ENCODE results near the gene CFAP90.
A peak's percentile ranks its signal among the peaks of the same experiment; 100 is the strongest.

CFAP90 gene, protein sequence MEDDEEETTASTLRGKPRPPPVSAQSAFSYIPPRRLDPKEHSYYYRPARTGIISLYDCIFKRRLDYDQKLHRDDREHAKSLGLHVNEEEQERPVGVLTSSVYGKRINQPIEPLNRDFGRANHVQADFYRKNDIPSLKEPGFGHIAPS

DNA sequence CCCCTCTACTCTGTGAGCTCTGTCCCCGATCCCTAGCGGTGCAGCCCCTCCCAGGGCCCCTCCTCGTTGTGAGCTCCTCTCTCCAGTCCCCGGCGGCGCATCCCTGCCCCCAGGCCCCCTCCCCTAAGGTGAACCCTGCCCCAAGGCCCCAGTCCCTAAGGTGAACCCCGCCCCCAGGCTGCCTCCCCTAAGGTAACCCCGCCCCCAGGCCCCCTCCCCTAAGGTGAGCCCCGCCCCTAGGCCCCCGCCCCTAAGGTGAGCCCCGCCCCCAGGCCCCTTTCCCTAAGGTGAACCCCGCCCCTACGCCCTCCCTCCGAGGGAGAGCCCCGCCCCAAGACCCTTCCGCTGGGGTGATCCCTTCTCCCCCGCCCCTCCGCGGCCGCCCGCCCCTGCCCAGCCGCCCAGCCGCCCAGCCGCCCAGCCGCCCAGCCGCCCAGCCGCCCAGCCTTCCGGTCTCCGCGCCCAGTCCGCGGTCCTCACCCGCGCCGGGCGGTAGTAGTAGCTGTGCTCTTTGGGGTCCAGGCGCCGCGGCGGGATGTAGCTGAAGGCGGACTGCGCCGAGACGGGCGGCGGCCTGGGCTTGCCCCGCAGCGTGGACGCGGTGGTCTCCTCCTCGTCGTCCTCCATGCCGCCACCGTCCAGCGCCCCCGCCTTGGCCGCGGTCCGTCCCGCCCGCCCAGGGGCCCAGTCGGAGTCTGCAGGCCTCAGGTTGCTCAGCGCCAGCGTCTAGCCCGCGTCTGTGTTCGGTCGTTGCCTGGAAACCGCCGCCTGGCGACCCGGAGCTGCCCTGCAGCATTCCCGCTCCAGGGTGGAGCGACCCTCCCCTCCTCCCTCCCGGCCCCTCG is at the start of gene CFAP90:
TSS of gene CFAP90 (minus strand) at position 739 of the 845 bp plus-strand sequence. CDS start at position 627, 112 bp downstream.
- DNase-seq (ENCODE audit: low read depth in 2 of 2, low spot score in 1 of 2): no peak

DNA sequence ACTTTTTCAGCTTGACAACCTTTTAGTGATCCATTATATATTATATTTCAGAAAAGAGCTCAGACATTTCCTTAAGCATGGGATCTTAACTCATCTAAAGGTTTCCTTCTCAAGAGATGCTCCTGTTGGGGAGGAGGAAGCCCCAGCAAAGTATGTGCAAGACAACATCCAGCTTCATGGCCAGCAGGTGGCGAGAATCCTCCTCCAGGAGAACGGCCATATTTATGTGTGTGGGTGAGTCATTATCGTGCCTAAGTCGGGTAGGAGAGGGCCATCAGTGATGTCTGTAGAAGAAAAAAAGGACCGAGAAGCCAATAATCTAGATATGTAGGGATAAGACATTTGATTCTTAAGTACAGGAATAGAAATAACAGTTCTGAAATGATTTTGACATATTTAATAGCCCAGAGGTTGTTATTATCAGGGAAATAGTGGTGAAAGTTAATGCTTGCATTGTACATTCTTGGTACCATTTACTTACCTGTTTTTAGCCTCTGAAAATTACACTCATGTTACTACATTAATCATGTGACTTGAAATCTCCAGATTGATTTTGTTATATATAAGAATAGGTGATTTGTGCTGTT is 46.2 kb upstream of the CFAP90 start:
- no peak for DNase-seq (ENCODE audit: low read depth in 2 of 2, low spot score in 1 of 2)

DNA sequence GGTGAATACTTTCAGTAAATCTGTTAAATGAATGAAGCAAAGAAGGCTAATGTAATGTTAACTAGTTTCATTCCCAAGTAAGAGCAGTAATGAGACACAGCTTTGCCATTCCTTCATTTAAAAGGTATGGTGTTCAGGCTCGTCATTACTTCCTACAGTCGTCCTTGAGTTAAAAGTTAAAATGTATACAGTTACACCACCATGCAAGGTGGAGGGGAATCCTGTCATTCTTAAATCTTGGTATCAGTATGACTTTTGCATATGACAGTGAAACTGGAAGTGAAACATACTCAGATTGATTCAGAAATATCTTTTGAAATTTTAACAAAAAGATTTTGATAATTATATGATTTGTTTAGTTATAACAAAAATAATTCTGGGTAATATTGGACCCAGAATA is 43.9 kb upstream of the CFAP90 start:
- DNase-seq (ENCODE audit: low read depth in 2 of 2, low spot score in 1 of 2): no peak

DNA sequence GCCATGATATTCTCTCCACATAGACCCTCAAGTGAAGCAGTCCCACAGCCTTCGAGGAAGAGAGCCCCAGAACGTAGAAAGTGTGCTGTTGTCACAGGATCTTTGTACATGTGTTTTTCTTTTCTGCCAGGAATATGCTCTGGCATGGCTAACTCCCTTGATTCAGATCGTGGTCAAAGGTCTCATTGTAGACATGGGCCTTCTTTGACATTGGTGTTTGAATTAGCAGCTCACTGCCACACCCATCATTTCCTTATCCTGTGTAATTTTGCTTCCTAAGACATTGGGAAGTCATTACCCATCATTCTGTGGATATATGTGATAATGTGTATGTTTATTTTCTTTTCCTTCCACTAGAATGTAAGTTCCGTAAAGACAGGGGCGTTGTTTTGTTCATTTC is 43.5 kb upstream of the CFAP90 start:
- DNase-seq (ENCODE audit: low read depth in 2 of 2, low spot score in 1 of 2): no peak

DNA sequence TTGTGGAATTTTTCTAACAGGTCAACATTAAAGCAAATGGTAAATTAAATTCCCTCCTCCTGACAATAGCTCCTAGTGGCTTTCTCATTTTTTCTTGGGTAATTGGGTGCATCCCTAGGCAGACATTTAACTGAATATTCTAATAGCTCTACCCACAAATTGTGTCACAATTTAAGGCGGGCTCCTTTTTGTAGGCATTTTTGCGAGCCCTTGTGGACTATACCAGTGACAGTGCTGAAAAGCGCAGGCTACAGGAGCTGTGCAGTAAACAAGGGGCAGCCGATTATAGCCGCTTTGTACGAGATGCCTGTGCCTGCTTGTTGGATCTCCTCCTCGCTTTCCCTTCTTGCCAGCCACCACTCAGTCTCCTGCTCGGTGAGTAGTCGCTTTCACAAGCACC is 38.0 kb upstream of the CFAP90 start:
- DNase-seq (ENCODE audit: low read depth in 2 of 2, low spot score in 1 of 2): no peak

DNA sequence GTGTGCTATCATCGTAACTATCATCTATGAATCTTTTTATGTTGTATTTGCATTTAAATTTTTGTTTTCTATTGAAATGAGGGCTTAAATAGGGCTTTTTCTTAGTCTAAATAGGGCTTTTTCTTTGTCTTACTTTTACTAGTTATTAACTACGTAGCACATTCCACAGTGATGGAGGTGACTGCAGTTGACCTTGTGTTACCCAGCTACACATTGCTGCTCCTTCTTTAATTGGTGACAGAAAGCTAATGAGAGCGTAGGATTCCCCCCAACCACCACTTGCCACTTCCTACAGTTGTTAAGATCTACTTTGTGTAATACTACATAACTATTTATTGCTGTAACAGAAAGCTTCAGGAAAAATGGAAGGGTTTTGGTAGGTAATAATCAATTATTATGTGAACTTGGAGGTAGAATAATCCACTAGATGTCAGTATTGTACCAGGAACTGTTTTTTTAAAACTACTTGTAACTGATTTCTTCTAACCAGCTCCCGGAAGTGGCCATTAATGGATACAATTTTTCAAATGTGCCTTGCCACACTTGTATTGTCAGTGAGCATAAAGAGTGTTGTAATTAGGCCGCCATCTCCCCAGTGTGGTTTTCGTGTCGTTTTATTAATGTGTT is 36.0 kb upstream of the CFAP90 start:
- DNase-seq (ENCODE audit: low read depth in 2 of 2, low spot score in 1 of 2): no peak

DNA sequence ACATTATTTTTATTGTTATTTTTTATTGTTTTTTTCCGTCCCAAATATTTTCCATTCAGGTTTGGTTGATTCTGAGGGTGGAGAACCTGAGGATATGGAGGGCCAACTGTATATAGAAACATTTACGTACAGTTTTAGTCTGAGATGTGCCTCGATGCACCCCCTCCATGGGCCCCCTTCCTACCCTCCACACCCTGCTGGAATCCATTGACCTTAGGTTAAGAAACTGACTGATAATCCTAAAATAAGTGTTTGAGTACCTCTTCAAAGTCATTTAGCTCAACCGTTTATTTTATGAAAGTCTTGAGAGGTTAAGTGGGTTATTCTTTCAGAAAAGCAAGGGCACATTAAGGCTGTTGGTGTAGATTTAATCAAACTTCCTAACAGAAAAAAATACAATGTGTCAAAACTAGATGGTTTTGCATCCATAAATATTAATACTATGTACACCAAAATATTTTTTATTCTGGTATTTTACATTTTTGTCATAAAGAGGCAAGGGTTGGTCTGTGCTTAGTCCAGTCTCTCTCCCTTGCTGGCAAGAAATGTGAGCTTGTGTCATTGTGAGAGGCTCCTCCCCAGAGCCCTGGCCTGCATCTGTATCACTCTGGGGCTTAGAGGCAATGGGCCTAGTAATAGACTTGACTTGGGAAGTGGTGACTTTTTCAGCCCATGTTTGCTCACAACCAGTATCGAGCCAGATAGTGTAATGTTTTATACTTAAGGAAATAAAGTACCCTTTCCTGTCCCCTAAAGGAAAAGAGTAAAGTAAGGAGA is 33.7 kb upstream of the CFAP90 start:
- no peak for DNase-seq (ENCODE audit: low read depth in 2 of 2, low spot score in 1 of 2)

DNA sequence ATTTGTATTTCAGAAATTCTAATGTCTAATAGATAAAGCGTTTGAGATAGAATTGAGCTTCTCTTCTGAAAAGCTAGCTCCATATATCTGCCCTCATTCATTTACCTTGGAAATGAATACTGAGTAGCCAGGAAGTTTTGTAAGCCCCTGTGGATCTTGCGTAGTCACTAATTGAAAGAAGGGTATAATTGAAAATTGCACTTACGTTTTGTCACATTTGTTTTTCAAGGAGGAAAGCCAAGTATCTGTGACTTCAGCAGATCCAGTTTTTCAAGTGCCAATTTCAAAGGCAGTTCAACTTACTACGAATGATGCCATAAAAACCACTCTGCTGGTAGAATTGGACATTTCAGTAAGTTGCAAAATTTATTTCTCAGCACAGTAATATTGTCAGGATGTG is 32.0 kb upstream of the CFAP90 start:
- DNase-seq (ENCODE audit: low read depth in 2 of 2, low spot score in 1 of 2): no peak

DNA sequence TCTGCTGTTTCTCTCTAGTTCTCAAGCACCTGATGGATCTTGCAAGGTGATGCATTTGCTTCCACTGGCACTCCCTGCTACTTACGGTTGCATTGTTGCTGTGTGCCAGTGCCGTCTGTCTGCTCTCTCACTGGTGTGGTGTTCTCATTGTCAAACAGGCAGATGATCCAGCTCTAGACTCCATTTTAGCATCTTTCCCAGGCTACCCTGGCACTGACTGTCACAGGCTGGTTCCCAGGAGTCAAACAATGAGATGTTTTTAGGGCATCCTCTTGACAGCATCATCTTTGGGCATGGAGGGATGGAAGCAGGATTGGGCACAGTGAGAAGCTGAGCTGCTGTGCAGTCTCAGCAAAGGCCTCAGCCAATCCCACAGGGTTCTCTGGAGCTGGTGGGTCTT is 30.9 kb upstream of the CFAP90 start:
- DNase-seq (ENCODE audit: low read depth in 2 of 2, low spot score in 1 of 2): no peak

DNA sequence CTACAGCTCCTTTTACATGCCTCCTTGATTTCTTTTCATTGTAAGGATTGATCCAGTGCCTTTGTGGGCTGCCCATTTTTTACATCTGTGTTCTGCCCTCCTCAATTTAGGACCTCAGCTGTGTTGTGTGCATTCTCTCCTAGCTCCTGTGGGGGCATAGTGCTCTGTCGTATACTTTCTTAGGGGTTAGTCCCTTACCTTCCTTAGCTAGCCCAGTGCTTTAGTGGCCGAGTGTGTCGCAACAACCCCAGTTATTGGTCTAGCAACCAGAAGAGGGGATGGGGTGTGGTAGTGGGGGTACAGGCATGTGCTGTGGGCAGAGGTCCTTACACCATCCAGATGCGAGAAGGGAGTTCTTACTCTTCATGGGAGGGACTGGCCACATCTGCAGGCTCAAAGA is 30.2 kb upstream of the CFAP90 start:
- no peak for DNase-seq (ENCODE audit: low read depth in 2 of 2, low spot score in 1 of 2)

DNA sequence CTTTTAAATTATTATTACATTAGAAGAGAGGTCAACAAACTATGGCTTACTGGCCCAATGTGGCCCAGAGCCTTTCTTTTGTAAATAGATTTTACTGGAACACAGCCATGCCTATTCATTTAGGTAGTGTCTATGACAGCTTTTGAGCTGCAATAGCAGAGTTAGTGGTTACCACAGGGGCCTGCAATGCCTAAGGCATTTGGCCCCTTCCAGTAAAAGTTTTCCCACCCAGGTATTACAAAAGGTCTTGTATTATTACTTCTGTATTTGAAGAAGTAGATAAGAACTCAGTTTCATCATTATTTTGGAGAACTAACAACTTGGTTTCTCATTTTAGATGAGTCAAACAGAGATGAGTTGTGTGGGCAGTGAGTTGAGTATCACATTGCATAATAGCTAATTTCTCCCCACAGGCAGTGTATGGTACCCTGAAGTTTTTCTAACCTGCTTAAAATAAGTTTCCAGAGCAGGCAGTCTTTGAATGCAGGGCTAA is 27.5 kb upstream of the CFAP90 start:
- DNase-seq (ENCODE audit: low read depth in 2 of 2, low spot score in 1 of 2): no peak

DNA sequence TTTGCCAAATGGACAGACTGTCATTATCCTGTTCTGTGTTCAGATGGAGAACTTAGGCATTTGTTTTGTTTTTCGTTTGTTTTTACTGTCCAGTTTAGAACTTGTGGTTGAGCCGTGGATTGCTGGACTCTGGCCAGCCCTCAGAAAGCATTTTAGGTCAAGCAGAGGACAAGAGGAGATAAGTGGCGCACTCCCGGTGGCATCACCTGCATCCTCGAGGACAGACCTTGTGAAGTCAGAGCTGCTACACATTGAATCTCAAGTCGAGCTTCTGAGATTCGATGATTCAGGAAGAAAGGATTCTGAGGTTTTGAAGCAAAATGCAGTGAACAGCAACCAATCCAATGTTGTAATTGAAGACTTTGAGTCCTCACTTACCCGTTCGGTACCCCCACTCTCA is 26.9 kb upstream of the CFAP90 start:
- no peak for DNase-seq (ENCODE audit: low read depth in 2 of 2, low spot score in 1 of 2)

DNA sequence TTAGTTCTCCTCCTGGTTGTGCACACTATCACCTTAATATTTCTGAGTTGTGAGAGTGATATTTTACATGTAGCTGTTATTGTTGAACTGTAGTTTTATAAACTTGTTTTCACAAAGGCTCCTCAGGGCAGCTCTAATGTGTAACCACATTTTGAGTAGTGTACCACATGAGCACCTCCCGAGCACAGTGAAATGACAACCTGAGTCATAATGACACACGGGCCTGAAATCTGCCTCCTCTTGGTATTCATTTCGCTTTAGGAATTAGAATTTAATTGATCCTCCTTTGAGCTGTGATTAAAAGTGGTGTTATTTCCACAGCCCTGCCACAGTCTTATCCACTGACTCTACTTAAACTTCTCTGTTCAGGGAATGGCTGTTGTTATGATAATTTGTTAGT is 25.9 kb upstream of the CFAP90 start:
- DNase-seq (ENCODE audit: low read depth in 2 of 2, low spot score in 1 of 2): no peak

DNA sequence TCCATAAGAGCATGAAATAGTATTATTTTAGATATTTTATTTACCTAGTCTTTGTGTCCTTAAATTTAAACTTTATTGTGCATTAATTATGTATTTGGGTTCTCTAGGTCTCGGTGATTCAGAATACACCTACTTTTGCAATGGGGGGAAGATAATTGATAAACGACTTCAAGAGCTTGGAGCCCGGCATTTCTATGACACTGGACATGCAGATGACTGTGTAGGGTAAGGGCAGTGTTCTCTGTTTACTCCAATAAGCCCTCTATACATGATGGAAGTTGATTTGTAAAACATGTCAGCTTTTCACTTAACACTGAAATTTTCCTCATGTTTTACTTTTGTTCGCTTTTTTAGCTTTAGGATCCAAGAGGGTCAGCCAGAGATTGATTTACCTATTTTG is 24.2 kb upstream of the CFAP90 start:
- DNase-seq (ENCODE audit: low read depth in 2 of 2, low spot score in 1 of 2): no peak

DNA sequence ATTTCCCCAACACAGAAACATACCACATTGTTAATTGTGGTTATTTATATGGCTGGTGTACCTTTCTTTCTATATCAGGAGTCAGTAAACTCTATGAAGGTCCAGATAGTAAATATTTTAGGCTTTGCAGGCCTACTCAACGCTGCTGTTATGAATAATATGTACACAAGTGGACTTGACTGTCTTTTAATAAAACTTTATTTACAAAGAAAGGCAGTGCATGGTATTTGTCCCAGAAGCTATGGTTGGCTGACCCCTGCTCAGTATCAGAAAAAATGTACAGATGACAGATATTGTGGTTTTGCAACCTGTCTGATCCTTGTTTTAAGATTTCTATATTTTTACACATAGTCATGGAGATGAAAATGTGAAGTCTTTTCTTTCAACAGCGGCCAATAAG is 23.7 kb upstream of the CFAP90 start:
- DNase-seq (ENCODE audit: low read depth in 2 of 2, low spot score in 1 of 2): no peak

DNA sequence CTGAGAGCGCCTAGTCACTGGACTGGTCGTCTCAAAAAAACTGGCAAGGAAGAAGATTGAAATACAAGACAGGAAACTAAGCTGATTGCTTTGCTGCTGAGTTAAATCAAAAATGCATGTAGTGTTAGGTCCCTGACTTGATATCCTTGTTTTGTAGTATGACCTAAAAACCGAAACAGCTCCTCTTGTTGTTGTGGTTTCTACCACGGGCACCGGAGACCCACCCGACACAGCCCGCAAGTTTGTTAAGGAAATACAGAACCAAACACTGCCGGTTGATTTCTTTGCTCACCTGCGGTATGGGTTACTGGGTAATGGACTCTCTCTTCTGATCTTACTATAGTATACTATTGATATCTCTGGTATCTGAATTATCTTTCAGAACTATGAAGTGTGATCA is 22.3 kb upstream of the CFAP90 start:
- DNase-seq (ENCODE audit: low read depth in 2 of 2, low spot score in 1 of 2): no peak

DNA sequence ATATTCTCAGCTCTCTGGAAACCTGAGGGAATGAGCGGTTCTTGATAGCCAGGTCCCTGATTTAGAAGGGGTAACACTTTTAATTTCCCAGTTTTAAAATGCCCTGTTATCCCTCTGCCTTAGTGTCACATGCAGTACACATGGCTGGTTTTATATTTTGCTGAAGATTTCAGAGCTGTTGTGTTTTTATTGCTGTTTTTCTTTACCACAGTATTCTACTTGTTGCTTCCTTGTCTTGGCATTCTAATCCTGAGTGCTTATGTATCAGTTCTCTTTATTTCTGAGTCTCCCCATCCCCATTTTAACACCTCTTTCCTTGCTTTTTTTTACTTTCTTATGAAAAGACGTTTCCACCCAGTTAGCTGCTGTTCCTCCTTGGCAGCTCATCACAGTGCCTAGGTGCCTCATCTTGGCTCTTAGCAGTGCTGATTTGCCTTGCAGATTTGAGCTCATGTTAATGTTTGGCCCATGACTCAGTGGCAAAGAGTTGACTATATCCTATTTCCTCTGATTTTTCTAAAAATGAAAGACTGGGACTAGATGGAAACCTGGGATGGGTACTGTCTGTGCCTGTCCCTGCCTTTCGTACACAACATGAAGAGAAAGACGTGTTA is 21.7 kb upstream of the CFAP90 start:
- DNase-seq (ENCODE audit: low read depth in 2 of 2, low spot score in 1 of 2): no peak

DNA sequence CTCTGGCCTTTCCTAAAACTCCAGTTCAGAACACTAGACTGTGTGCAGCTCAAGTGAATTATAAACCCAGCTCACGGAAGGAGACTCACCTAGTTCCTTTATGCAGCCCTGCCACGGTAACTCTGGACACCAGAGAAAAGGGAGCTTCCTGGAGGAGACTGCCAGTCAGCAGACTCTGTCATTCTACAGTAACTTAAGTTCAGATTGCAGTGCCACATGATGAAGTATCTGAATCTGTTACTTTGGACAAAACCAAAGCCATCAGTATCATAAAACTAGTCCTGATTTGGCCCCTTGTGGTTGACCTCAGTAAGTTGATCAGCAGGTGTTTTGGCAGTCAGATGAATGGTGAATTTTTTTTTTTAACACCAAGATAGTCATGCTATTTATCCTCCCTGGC is 20.7 kb upstream of the CFAP90 start:
- DNase-seq (ENCODE audit: low read depth in 2 of 2, low spot score in 1 of 2): no peak

DNA sequence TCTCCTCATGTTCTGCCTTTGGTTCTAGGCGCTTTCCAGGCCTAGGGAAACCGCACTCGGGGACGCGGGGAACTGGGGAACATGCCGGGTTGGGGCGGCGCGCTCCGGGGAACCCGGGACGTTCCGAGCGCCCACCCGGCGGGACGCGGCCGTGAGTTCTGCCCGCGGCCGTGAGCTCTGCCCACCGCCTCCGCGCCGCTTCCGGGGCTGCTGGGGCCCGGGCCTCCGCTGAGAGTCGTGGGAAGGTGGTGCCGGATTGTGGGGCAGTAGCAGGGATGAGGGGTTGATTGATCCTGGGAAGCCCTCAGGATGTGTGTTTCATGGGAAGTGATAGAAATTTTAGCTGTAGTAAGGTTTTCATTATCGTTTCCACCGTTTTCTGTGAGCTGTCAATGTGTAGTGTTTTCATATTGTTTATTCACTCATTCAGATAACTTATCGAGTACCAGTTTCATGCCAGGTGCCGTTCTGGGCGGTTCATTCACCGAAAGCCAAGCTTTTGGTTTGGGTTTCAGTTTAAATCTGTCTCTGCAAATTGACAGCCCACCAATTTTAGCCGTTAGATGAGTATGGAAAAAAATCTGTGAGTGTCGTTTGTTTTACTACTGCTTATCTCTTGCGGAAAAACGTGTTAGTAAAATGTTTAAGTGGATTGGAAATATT is 18.7 kb upstream of the CFAP90 start:
- DNase-seq (ENCODE audit: low read depth in 2 of 2, low spot score in 1 of 2): no peak

DNA sequence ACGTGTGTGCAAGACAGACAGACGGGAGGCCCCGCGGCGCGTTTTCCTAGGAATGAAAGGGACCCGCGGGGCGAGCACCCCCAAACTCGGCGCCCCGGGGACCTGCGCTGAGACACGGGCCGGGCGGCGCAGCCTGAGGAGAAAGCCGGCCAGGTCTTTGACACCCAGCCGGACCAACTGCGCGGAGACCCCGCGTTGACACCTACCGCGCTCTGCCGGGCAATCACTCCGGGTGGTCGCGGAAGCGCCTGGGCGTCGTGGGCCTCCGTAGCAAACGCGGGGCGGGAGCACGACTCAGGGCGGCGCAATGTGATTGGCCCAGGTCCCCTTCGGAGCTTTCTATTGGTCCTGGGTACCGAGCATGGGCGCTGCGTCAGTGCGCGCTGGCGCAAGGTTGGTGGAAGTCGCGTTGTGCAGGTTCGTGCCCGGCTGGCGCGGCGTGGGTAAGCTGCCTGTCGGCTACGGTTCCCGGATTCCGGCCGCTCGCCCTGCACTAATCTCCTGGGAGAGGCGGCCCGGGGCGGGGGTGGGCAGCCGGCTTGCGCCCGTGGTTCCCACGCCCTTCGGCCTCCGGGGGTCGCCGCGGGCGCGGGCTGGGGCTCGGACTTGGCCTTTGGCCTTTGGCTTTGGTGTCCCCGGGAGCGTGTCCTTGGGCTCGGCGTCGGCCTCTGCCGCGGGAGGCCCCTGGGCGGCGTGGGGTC is 18.0 kb upstream of the CFAP90 start, which contains the start of the genes FASTKD3 and MTRR:
TSS of gene FASTKD3 (minus strand) at position 259 of the 701 bp plus-strand sequence. CDS start 948 bp downstream, outside the sequence.
TSS of gene MTRR (plus strand) at position 376 of the 701 bp plus-strand sequence. CDS start 1,647 bp downstream, outside the sequence.
- peak; percentile 69 to 80 for DNase-seq (ENCODE audit: low read depth in 2 of 2, low spot score in 1 of 2)

Data from stimulated activated CD8-positive, alpha-beta memory T cell treated with anti-CD3 and anti-CD28 coated beads, Interleukin-4, amount 100 ng/mL, for 1 hour (primary cell).